H9 (cell line): ENCODE measurements around the gene HECW1. TPM values are rescaled to one million over a fixed set of nuclear protein-coding genes. Genes with fewer than 3 reads are reported as not detected.

Experiments
- DNase-seq: peaks from one replicate; pipeline ENCODE4 v3.0.0-alpha.2; 2017
- H2AFZ ChIP-seq: one replicate; pipeline ENCODE4 v1.6.1; 2013; ENCODE audit warnings: mild to moderate bottlenecking, low read length, control low read depth, moderate library complexity
- H2AK5ac ChIP-seq: 2 replicates; pipeline ENCODE4 v1.6.1; 2013; ENCODE audit warnings: low read length, control low read depth, mixed read lengths; ENCODE audit not compliant: insufficient read length
- H2BK120ac ChIP-seq: one replicate; pipeline ENCODE4 v1.6.1; 2013; ENCODE audit warnings: low read depth, mild to moderate bottlenecking, low read length, control low read depth, inconsistent platforms; ENCODE audit not compliant: poor library complexity, severe bottlenecking
- H2BK12ac ChIP-seq: 2 replicates; pipeline ENCODE4 v1.6.1; 2013; ENCODE audit warnings: low read length, control low read depth, mixed read lengths, low read depth; ENCODE audit not compliant: insufficient read length
- H2BK15ac ChIP-seq: 2 replicates; pipeline ENCODE4 v1.6.1; 2013; ENCODE audit warnings: low read depth, low read length, control low read depth
- H2BK20ac ChIP-seq: one replicate; pipeline ENCODE4 v1.6.1; 2013; ENCODE audit warnings: low read depth, mild to moderate bottlenecking, low read length, control low read depth, inconsistent platforms; ENCODE audit not compliant: poor library complexity, severe bottlenecking
- H2BK5ac ChIP-seq: 2 replicates; pipeline ENCODE4 v1.6.1; 2013; ENCODE audit warnings: low read length, control low read depth, mixed read lengths; ENCODE audit not compliant: insufficient read length
- H3K14ac ChIP-seq: 2 replicates; pipeline ENCODE4 v1.6.1; 2013; ENCODE audit warnings: low read length, control low read depth; ENCODE audit not compliant: insufficient read depth
- H3K18ac ChIP-seq: 2 replicates; pipeline ENCODE4 v1.6.1; 2013; ENCODE audit warnings: low read depth, mild to moderate bottlenecking, mixed read lengths, low read length, control low read depth; ENCODE audit not compliant: insufficient read length
- H3K23ac ChIP-seq: 2 replicates; pipeline ENCODE4 v1.6.1; 2013; ENCODE audit warnings: low read length, control low read depth, mixed read lengths, low read depth; ENCODE audit not compliant: insufficient read length
- H3K23me2 ChIP-seq: 2 replicates; pipeline ENCODE4 v1.6.1; 2013; ENCODE audit warnings: low read depth, mild to moderate bottlenecking, mixed read lengths, low read length, control low read depth; ENCODE audit not compliant: insufficient read length, poor library complexity, severe bottlenecking
- H3K27ac ChIP-seq: 2 replicates; pipeline ENCODE4 v1.5.1; 2013; ENCODE audit warnings: low read length, control low read depth, mixed read lengths, low read depth; ENCODE audit not compliant: insufficient read length
- H3K27me3 ChIP-seq: 2 replicates; pipeline ENCODE4 v1.6.1; 2013; ENCODE audit warnings: low read length, control low read depth, inconsistent platforms; ENCODE audit not compliant: insufficient read depth
- H3K4ac ChIP-seq: 2 replicates; pipeline ENCODE4 v1.6.1; 2013; ENCODE audit warnings: low read depth, mild to moderate bottlenecking, control low read depth, inconsistent platforms, low read length, moderate library complexity
- H3K4me1 ChIP-seq: 2 replicates; pipeline ENCODE4 v1.6.1; 2013; ENCODE audit warnings: low read length, control low read depth, inconsistent platforms; ENCODE audit not compliant: insufficient read depth
- H3K4me2 ChIP-seq: 2 replicates; pipeline ENCODE4 v1.6.1; 2013; ENCODE audit warnings: low read length, control low read depth, mixed read lengths; ENCODE audit not compliant: insufficient read length, insufficient read depth
- H3K56ac ChIP-seq: 2 replicates; pipeline ENCODE4 v1.6.1; 2013; ENCODE audit warnings: low read depth, mild to moderate bottlenecking, mixed read lengths, low read length, control low read depth; ENCODE audit not compliant: insufficient read length
- H3K79me1 ChIP-seq: 2 replicates; pipeline ENCODE4 v1.6.1; 2013; ENCODE audit warnings: low read depth, mild to moderate bottlenecking, moderate library complexity, low read length, control low read depth, inconsistent platforms; ENCODE audit not compliant: insufficient read depth, poor library complexity, severe bottlenecking
- H3K79me2 ChIP-seq: 2 replicates; pipeline ENCODE4 v1.6.1; 2013; ENCODE audit warnings: low read length, control low read depth, inconsistent platforms; ENCODE audit not compliant: insufficient read depth
- H3K9ac ChIP-seq: 2 replicates; pipeline ENCODE4 v1.6.1; 2013; ENCODE audit warnings: low read length, control low read depth, mixed read lengths; ENCODE audit not compliant: insufficient read length; ENCODE audit errors: extremely low read depth
- H3K9me3 ChIP-seq: one replicate; pipeline ENCODE4 v1.6.1; 2013; ENCODE audit warnings: low read depth, low read length, inconsistent platforms; ENCODE audit not compliant: control insufficient read depth
- H3T11ph ChIP-seq: one replicate; pipeline ENCODE4 v1.6.1; 2013; ENCODE audit warnings: mild to moderate bottlenecking, low read length, control low read depth, inconsistent platforms
- H4K20me1 ChIP-seq: one replicate; pipeline ENCODE4 v1.6.1; 2013; ENCODE audit not compliant: control insufficient read depth, insufficient read length, insufficient read depth
- H4K5ac ChIP-seq: 2 replicates; pipeline ENCODE4 v1.6.1; 2013; ENCODE audit warnings: low read depth, mild to moderate bottlenecking, mixed read lengths, low read length, control low read depth; ENCODE audit not compliant: insufficient read length
- H4K8ac ChIP-seq: replicated peaks from 2 replicates; pipeline ENCODE4 v1.6.1; 2013; ENCODE audit warnings: low read length, control low read depth, mixed read lengths, low read depth; ENCODE audit not compliant: insufficient read length
- H4K91ac ChIP-seq: 2 replicates; pipeline ENCODE4 v1.6.1; 2013; ENCODE audit warnings: low read depth, mild to moderate bottlenecking, moderate library complexity, mixed read lengths, low read length, control low read depth; ENCODE audit not compliant: insufficient read length
- H3K27ac Mint-ChIP-seq, 3 experiments: 2 replicates in 2 of 3; 3 replicates in 1 of 3; pipeline ENCODE4 v1.8.0; 2020 to 2021; ENCODE audit warnings: mixed read lengths in 3 of 3, mild to moderate bottlenecking in 1 of 3, moderate library complexity in 1 of 3
- H3K27me3 Mint-ChIP-seq: 2 replicates; pipeline ENCODE4 v1.8.0; 2021; ENCODE audit warnings: low read depth, mild to moderate bottlenecking, moderate library complexity, mixed read lengths
- H3K36me3 Mint-ChIP-seq, 3 experiments: 2 replicates in 2 of 3; 3 replicates in 1 of 3; pipeline ENCODE4 v1.8.0; 2020 to 2021; ENCODE audit warnings: low read depth in 3 of 3, mixed read lengths in 3 of 3; ENCODE audit not compliant: insufficient read depth in 1 of 3
- H3K4me1 Mint-ChIP-seq, 2 experiments: 2 replicates each; pipeline ENCODE4 v1.8.0; 2020; ENCODE audit warnings: mixed read lengths in 2 of 2
- H3K4me3 Mint-ChIP-seq, 2 experiments: 2 replicates in 1 of 2; 3 replicates in 1 of 2; pipeline ENCODE4 v1.8.0; 2020 to 2021; ENCODE audit warnings: mild to moderate bottlenecking in 2 of 2, mixed read lengths in 2 of 2, moderate library complexity in 1 of 2
- H3K9me3 Mint-ChIP-seq, 2 experiments: 2 replicates in 1 of 2; 3 replicates in 1 of 2; pipeline ENCODE4 v1.8.0; 2020; ENCODE audit warnings: mild to moderate bottlenecking in 2 of 2, mixed read lengths in 2 of 2, moderate library complexity in 1 of 2
- WGBS: extraction: QIAGEN DNeasy Blood & Tissue Kit; methylation state at CpG from one replicate; pipeline ENCODE4 v1.1.7; 2013; ENCODE audit warnings: missing lambda C conversion rate, low lambda C conversion rate, mixed read lengths; ENCODE audit not compliant: insufficient read length; ENCODE audit errors: extremely low coverage; 5-methylcytosine and 5-hydroxymethylcytosine counted together
- total RNA-seq: library from RNA; stranded (reverse); gene quantifications from 2 replicates; pipeline ENCODE4 v1.2.1, GENCODE V29; 2021
- TF ChIP-seq, protein P1 (sequence below): fragments of 200-600 bp; sonication (generic); conservative IDR thresholded peaks from 3 replicates; pipeline ENCODE4 v1.8.0; 2021; ENCODE audit warnings: antibody characterized with exemption, mild to moderate bottlenecking

The HECW1 gene
- total RNA-seq, 1 experiment from 2014 or later: 5.0 TPM

DNA sequence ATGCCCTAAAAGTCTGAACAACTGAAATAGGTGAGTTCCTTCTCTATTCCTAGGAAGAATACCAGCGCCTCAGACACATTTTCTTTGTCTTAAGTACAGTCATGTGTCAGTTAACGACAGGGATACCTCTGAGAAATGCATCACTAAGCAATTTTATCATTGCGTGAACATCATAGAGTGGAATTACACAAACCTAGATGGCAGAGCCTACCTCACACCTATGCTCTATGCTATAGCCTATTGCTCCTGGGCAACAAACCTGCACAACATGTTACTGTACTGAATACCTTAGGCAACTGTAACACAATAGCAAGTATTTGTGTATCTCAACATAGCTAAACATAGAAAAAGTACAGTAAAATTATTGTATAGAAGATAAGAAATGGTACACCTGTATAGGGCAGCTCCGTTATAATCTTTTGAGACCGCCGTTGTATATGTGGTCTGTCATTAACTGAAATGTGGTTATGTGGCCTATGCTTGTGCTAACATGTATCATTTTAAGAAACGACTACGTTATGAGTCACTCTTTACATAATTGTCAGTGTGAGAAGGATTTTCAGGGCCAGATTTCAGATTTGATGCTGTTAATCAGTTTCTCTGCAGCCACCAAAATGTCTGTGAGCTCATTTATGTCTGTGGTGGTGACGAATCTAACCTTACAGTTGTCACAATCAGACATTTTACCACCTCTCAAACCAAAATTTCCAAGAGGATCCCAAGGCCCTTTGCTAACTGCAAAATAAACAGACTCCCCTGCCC, 404.3 kb downstream of the HECW1 start:
- no peak overlapping the region for H2BK15ac ChIP-seq
- no peak for DNase-seq
- H3K4me3 Mint-ChIP-seq: no peak overlapping the region
- H3K56ac ChIP-seq: no peak overlapping the region
- H3K9ac ChIP-seq: no peak overlapping the region
- no peaks in the 10 kb centered on the region for H3K27me3 Mint-ChIP-seq
- H3K27me3 ChIP-seq: no peaks in the 10 kb centered on the region
- H2AK5ac ChIP-seq: no peak overlapping the region
- no peak overlapping the region; a peak in 1 of 7 replicates for H3K27ac Mint-ChIP-seq
- no peaks in the 10 kb centered on the region for H3K79me2 ChIP-seq
- no peaks in the 10 kb centered on the region for H3K23me2 ChIP-seq
- H3K9me3 Mint-ChIP-seq: no peaks in the 10 kb centered on the region
- WGBS: no CpG with 5 or more reads among the region's 9 CpGs
- no peaks in the 10 kb centered on the region for H3K79me1 ChIP-seq
- H2BK120ac ChIP-seq: no peak overlapping the region
- H4K5ac ChIP-seq: no peak overlapping the region
- no peak overlapping the region for H3K14ac ChIP-seq
- H4K8ac ChIP-seq: no peak overlapping the region
- H3K4me1 Mint-ChIP-seq: peaks cover 28% of the 10 kb centered on the region in 2 experiments
- H4K20me1 ChIP-seq: no peaks in the 10 kb centered on the region
- H3K4me2 ChIP-seq: no peak overlapping the region
- no peak overlapping the region for H2BK20ac ChIP-seq
- no peak overlapping the region for H2BK5ac ChIP-seq
- no peak overlapping the region for H2BK12ac ChIP-seq
- no peak overlapping the region for H3T11ph ChIP-seq
- no peak overlapping the region for H3K18ac ChIP-seq
- no peak overlapping the region for H2AFZ ChIP-seq
- no peaks in the 10 kb centered on the region for H3K9me3 ChIP-seq
- TF ChIP-seq, protein P1, sequence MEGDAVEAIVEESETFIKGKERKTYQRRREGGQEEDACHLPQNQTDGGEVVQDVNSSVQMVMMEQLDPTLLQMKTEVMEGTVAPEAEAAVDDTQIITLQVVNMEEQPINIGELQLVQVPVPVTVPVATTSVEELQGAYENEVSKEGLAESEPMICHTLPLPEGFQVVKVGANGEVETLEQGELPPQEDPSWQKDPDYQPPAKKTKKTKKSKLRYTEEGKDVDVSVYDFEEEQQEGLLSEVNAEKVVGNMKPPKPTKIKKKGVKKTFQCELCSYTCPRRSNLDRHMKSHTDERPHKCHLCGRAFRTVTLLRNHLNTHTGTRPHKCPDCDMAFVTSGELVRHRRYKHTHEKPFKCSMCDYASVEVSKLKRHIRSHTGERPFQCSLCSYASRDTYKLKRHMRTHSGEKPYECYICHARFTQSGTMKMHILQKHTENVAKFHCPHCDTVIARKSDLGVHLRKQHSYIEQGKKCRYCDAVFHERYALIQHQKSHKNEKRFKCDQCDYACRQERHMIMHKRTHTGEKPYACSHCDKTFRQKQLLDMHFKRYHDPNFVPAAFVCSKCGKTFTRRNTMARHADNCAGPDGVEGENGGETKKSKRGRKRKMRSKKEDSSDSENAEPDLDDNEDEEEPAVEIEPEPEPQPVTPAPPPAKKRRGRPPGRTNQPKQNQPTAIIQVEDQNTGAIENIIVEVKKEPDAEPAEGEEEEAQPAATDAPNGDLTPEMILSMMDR: no peak
- no peak overlapping the region for H3K4ac ChIP-seq
- no peak overlapping the region for H3K23ac ChIP-seq
- no peak overlapping the region for H4K91ac ChIP-seq
- H3K4me1 ChIP-seq: no peaks in the 10 kb centered on the region
- H3K36me3 Mint-ChIP-seq: no peaks in the 10 kb centered on the region; a peak in 2 of 7 replicates
- no peak overlapping the region for H3K27ac ChIP-seq
